Erythroblast (primary cell): ENCODE results near the gene ELMO3.

Source experiments
- DNase-seq, 2 experiments: peaks; one replicate each; lab custom pipeline; 2025; lab: John Stamatoyannopoulos, UW
- GATA1 ChIP-seq: IDR thresholded peaks from 2 replicates; pipeline ENCODE4 v1.6.1; 2011; ENCODE audit warnings: low read depth, mild to moderate bottlenecking, control low read depth, low read length, moderate library complexity
- POLR2A ChIP-seq: IDR thresholded peaks from 2 replicates; pipeline ENCODE4 v1.6.1; 2011; ENCODE audit warnings: mild to moderate bottlenecking, low read length

Gene ELMO3

GRCh38 chr16:67191995-67192681, 6.8 kb upstream of the ELMO3 start, which contains the start of gene E2F4:
E2F4 (plus strand) TSS chr16:67192155; CDS start chr16:67192228, 73 bp downstream.
- TF ChIP-seq GATA1 (no peak), POLR2A (peak; percentile 88)
- DNase-seq = peak; percentile 94 to 95

- no peak for TF ChIP-seq POLR2A
- TF ChIP-seq GATA1 = no peak
- DNase-seq = peak; percentile 62 to 64
Observed at GRCh38 chr16:67192781-67193361, 6.1 kb upstream of the ELMO3 start.

- DNase-seq = peak in 1 of 2 experiments; percentile 44
- TF ChIP-seq GATA1 (no peak), POLR2A (no peak)
Observed at GRCh38 chr16:67193536-67193935, 5.4 kb upstream of the ELMO3 start.

GRCh38 chr16:67194260-67194659, 4.7 kb upstream of the ELMO3 start:
- peak; percentile 89 to 93 for DNase-seq
- TF ChIP-seq GATA1 = no peak
- peak; percentile 85 for TF ChIP-seq POLR2A

DNA sequence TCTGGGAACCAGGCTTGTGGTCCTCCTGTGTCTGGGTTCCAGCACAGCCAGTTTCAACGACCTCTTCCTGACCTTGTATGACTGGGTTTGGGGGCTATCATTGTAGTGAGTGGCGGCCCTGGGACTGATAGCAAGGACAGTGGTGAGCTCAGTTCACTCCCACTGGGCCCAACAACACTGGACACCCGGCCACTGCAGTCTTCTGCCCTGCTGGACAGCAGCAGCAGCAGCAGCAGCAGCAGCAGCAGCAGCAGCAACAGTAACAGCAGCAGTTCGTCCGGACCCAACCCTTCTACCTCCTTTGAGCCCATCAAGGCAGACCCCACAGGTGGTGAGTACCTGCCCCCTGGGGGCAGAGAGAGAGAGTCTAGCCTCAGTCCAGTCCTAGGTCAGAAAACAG, 3.3 kb upstream of the ELMO3 start:
- DNase-seq = no peak
- no peak for TF ChIP-seq POLR2A
- TF ChIP-seq GATA1 = no peak

DNA sequence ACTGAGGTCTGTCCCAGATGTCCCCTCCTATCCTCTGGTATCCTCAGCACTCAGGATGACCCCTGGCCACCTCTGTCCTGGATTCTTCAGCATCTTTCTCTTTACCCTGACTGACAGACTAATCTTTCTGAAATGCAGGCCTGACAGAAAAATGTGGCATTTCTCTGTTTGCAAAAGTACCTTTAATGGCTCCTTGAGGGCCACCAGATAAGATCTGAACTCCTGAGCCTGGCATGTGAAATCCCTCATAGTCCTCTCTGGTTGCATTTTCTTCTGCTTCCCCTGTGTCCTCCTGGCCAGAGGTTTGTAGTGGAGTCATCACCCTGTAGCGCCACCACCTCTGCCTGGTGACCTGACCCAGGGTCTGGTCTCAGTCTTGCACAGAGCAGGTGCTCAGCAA, 2.0 kb upstream of the ELMO3 start:
- no peak for DNase-seq
- TF ChIP-seq GATA1 (no peak), POLR2A (peak; percentile 34)

- DNase-seq = no peak
- TF ChIP-seq GATA1 (no peak), POLR2A (no peak)
Observed at GRCh38 chr16:67197704-67198103, 1.2 kb upstream of the ELMO3 start.

GRCh38 chr16:67198238-67198734, 645 bp upstream of the ELMO3 start:
- DNase-seq = no peak
- TF ChIP-seq GATA1 (no peak), POLR2A (peak; percentile 37)

DNA sequence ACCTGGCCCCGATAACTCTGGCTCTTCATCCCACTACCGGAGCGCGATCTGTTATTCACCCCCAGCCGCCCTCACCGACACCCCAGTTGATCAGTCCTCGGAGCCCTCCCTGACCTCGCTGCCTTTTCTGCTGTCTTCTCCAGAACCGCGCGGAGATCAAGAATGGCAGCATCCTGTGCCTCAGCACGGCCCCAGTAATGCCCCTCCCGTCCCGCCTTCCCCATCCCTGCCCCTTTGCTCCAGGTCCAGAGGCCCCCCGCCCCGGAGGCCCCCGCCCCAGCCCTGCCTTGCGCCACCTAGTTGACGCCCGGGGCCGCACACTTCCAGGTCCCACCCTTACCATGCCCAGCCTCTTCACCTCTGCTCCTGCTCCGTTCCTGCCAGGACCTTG, 872 bp downstream of the ELMO3 start:
- no peak for DNase-seq

GRCh38 chr16:67200491-67200890, 1.6 kb downstream of the ELMO3 start:
- DNase-seq = no peak
- TF ChIP-seq GATA1 = no peak
- TF ChIP-seq POLR2A = no peak

More for the DNA sequence above, 872 bp downstream of the ELMO3 start:
- TF ChIP-seq GATA1 = no peak
- TF ChIP-seq POLR2A = no peak

GRCh38 chr16:67201411-67202345, 2.7 kb downstream of the ELMO3 start:
- DNase-seq = no peak
- no peak for TF ChIP-seq POLR2A
- no peak for TF ChIP-seq GATA1

- TF ChIP-seq GATA1 (no peak), POLR2A (no peak)
- DNase-seq = no peak
Observed at GRCh38 chr16:67202426-67202825, 3.5 kb downstream of the ELMO3 start.

GRCh38 chr16:67202956-67203493, 4.1 kb downstream of the ELMO3 start:
- DNase-seq = no peak
- TF ChIP-seq GATA1 (no peak), POLR2A (no peak)

- no peak for DNase-seq
- TF ChIP-seq POLR2A = no peak
- TF ChIP-seq GATA1 = no peak
Observed at GRCh38 chr16:67204076-67204475, 5.1 kb downstream of the ELMO3 start.
